Caco-2 (cell line): ENCODE measurements around the gene UGT1A6. TPM values are rescaled to one million over a fixed set of nuclear protein-coding genes. Genes with fewer than 3 reads are reported as not detected.

Source experiments
- BruUV-seq: library from RNA; stranded (reverse); fragments of 400-500 nt; replicated peaks from 2 replicates; lab custom pipeline; 2021; lab: Mats Ljungman, UMichigan
- CTCF ChIA-PET: fragments of 300-600 bp; sonication (Branson Sonifier 250); formaldehyde crosslinking; loops from one replicate; lab custom pipeline; 2022; ENCODE audit warnings: antibody characterized with exemption; lab: Charles Lee
- POLR2A ChIA-PET: fragments of 300-600 bp; sonication (Branson Sonifier 250); formaldehyde crosslinking; loops from one replicate; lab custom pipeline; 2022; ENCODE audit warnings: antibody characterized with exemption; lab: Charles Lee
- DNase-seq, 2 experiments: peaks; one replicate each; pipeline versions ENCODE4 v3.0.0 to v3.0.0-alpha.2; 2020 to 2022
- H3K27me3 ChIP-seq: replicated peaks from 2 replicates; pipeline ENCODE4 v1.6.0; 2011; ENCODE audit warnings: low read length; ENCODE audit not compliant: control insufficient read depth, insufficient read depth
- H3K36me3 ChIP-seq: 2 replicates; pipeline ENCODE4 v1.5.1; 2011; ENCODE audit warnings: low read length; ENCODE audit not compliant: control insufficient read depth, insufficient read depth
- H3K4me1 ChIP-seq: fragments of 250-450 bp; sonication (Bioruptor Pico); 2 replicates; pipeline ENCODE4 v1.5.1; 2020; ENCODE audit warnings: mild to moderate bottlenecking
- H3K4me3 ChIP-seq: 2 replicates; pipeline ENCODE4 v1.5.1; 2011; ENCODE audit warnings: low read depth, mild to moderate bottlenecking, control low read depth, low read length
- H3K9me3 ChIP-seq: fragments of 250-450 bp; sonication (Bioruptor Pico); 2 replicates; pipeline ENCODE4 v1.5.1; 2020; ENCODE audit warnings: mild to moderate bottlenecking, moderate library complexity
- H3K27ac Mint-ChIP-seq: one replicate; pipeline ENCODE4 v1.8.0; 2022; ENCODE audit warnings: mixed read lengths; ENCODE audit not compliant: unreplicated experiment
- H3K27me3 Mint-ChIP-seq: one replicate; pipeline ENCODE4 v1.8.0; 2022; ENCODE audit warnings: mixed read lengths; ENCODE audit not compliant: insufficient read depth, unreplicated experiment
- H3K36me3 Mint-ChIP-seq: one replicate; pipeline ENCODE4 v1.8.0; 2022; ENCODE audit warnings: mild to moderate bottlenecking, mixed read lengths; ENCODE audit not compliant: insufficient read depth, unreplicated experiment
- H3K4me1 Mint-ChIP-seq: one replicate; pipeline ENCODE4 v1.8.0; 2022; ENCODE audit warnings: low read depth, mixed read lengths; ENCODE audit not compliant: unreplicated experiment
- H3K4me3 Mint-ChIP-seq: one replicate; pipeline ENCODE4 v1.8.0; 2022; ENCODE audit warnings: mild to moderate bottlenecking, moderate library complexity, mixed read lengths; ENCODE audit not compliant: unreplicated experiment
- H3K9me3 Mint-ChIP-seq: one replicate; pipeline ENCODE4 v1.8.0; 2022; ENCODE audit warnings: mixed read lengths; ENCODE audit not compliant: unreplicated experiment
- CTCF ChIP-seq, 2 experiments: fragments of 200-600 bp in 1 of 2; IDR thresholded peaks; 1 replicate in 1 of 2; 2 replicates in 1 of 2; pipeline versions ENCODE4 v1.5.1 to v1.8.0; 2011 to 2022; ENCODE audit warnings: antibody characterized with exemption in 1 of 2, control low read depth in 1 of 2, inconsistent platforms in 1 of 2, low read depth in 1 of 2, low read length in 1 of 2, mild to moderate bottlenecking in 1 of 2, moderate library complexity in 1 of 2; ENCODE audit not compliant: insufficient read depth in 1 of 2, severe bottlenecking in 1 of 2, unreplicated experiment in 1 of 2
- intact Hi-C: fragments of 100-400 bp; cut with micrococcal nuclease; formaldehyde crosslinking; loops from one replicate; pipeline ENCODE4 v1.10.0; 2022; ENCODE audit not compliant: unreplicated experiment
- total RNA-seq: library from RNA; stranded (reverse); gene quantifications from 2 replicates; pipeline ENCODE4 v1.2.3, GENCODE V29; 2022

UGT1A6 gene
- total RNA-seq, 1 experiment from 2014 or later = 33.9 TPM

GRCh38 chr2:233799087-233799665 is 106.5 kb downstream of the UGT1A6 start:
- H3K27me3 Mint-ChIP-seq = no peaks in the 10 kb centered on the region
- intact Hi-C loops = no loop called here
- H3K9me3 Mint-ChIP-seq = no peaks in the 10 kb centered on the region
- no peaks in the 10 kb centered on the region for H3K36me3 ChIP-seq
- DNase-seq = no peak
- no peaks in the 10 kb centered on the region for H3K27me3 ChIP-seq
- POLR2A ChIA-PET = no interaction called here
- CTCF ChIA-PET = no interaction called here
- H3K36me3 Mint-ChIP-seq = no peaks in the 10 kb centered on the region
- H3K4me1 ChIP-seq = no peaks in the 10 kb centered on the region
- no peak overlapping the region for H3K4me3 ChIP-seq
- no peak for TF ChIP-seq CTCF (IDR thresholded peaks at IDR 0.05; ENCODE audit: insufficient read depth in 1 of 2, low read depth in 1 of 2, low read length in 1 of 2, severe bottlenecking in 1 of 2, unreplicated experiment in 1 of 2)
- no TSS peak for BruUV-seq
- no peaks in the 10 kb centered on the region for H3K9me3 ChIP-seq
- H3K27ac Mint-ChIP-seq = no peak overlapping the region
- no peak overlapping the region for H3K4me3 Mint-ChIP-seq
- no peaks in the 10 kb centered on the region for H3K4me1 Mint-ChIP-seq

- no peak for DNase-seq
- H3K27ac Mint-ChIP-seq = no peak overlapping the region
- intact Hi-C loops = no loop called here
- no peak for TF ChIP-seq CTCF (IDR thresholded peaks at IDR 0.05; ENCODE audit: insufficient read depth in 1 of 2, low read depth in 1 of 2, low read length in 1 of 2, severe bottlenecking in 1 of 2, unreplicated experiment in 1 of 2)
- H3K4me3 Mint-ChIP-seq = no peak overlapping the region
- ChIA-PET POLR2A (no interaction called here), CTCF (no interaction called here)
- no TSS peak for BruUV-seq
- H3K36me3 ChIP-seq = no peaks in the 10 kb centered on the region
- H3K36me3 Mint-ChIP-seq = no peaks in the 10 kb centered on the region
- no peaks in the 10 kb centered on the region for H3K4me1 ChIP-seq
- H3K27me3 Mint-ChIP-seq = no peaks in the 10 kb centered on the region
- no peaks in the 10 kb centered on the region for H3K4me1 Mint-ChIP-seq
- no peaks in the 10 kb centered on the region for H3K27me3 ChIP-seq
- no peaks in the 10 kb centered on the region for H3K9me3 ChIP-seq
- H3K9me3 Mint-ChIP-seq = no peaks in the 10 kb centered on the region
- no peak overlapping the region for H3K4me3 ChIP-seq
Observed at GRCh38 chr2:233799716-233800115, 107.0 kb downstream of the UGT1A6 start.

GRCh38 chr2:233800208-233800607 is 107.5 kb downstream of the UGT1A6 start:
- no peaks in the 10 kb centered on the region for H3K9me3 Mint-ChIP-seq

More at GRCh38 chr2:233800208-233800607, 107.5 kb downstream of the UGT1A6 start:
- no peaks in the 10 kb centered on the region for H3K9me3 ChIP-seq
- H3K4me1 ChIP-seq = no peaks in the 10 kb centered on the region
- H3K36me3 Mint-ChIP-seq = no peaks in the 10 kb centered on the region
- no peak overlapping the region for H3K27ac Mint-ChIP-seq
- no peaks in the 10 kb centered on the region for H3K4me1 Mint-ChIP-seq
- TF ChIP-seq CTCF (IDR thresholded peaks at IDR 0.05; ENCODE audit: insufficient read depth in 1 of 2, low read depth in 1 of 2, low read length in 1 of 2, severe bottlenecking in 1 of 2, unreplicated experiment in 1 of 2) = no peak
- POLR2A ChIA-PET = no interaction called here
- H3K27me3 ChIP-seq = no peaks in the 10 kb centered on the region
- H3K27me3 Mint-ChIP-seq = no peaks in the 10 kb centered on the region
- CTCF ChIA-PET = no interaction called here
- H3K36me3 ChIP-seq = no peaks in the 10 kb centered on the region
- intact Hi-C loops = no loop called here
- H3K4me3 Mint-ChIP-seq = no peak overlapping the region
- no peak for DNase-seq
- no peak overlapping the region for H3K4me3 ChIP-seq
- BruUV-seq = no TSS peak
